GM23248 (cell line): Measurements from ENCODE around the gene DROSHA.

Experiments used
- EZH2 ChIP-seq: fragments of 200-600 bp; sonication (generic); IDR thresholded peaks from 2 replicates; pipeline ENCODE4 v1.6.1; 2018; ENCODE audit warnings: antibody characterized with exemption, mild to moderate bottlenecking; ENCODE audit not compliant: insufficient read depth, poor library complexity, severe bottlenecking
- EZH2phosphoT487 ChIP-seq: fragments of 200-600 bp; sonication (generic); IDR thresholded peaks from 2 replicates; pipeline ENCODE4 v1.6.1; 2018; ENCODE audit warnings: antibody characterized with exemption, moderate library complexity, mild to moderate bottlenecking, low read depth; ENCODE audit not compliant: insufficient read depth

- TF ChIP-seq EZH2 (no peak), EZH2phosphoT487 (no peak)
Measured at GRCh38 chr5:31485376-31486207, 46.3 kb downstream of the DROSHA start.
